ENCODE data around the gene FRS2.

- TF ChIP-seq CTCF (IDR thresholded peaks at IDR 0.05) (no peak), EZH2 (IDR thresholded peaks at IDR 0.05; ENCODE audit: borderline replicate concordance, insufficient read depth, low read depth, low read length, poor library complexity, severe bottlenecking) (no peak)
Observed at GRCh38 chr12:69540987-69541386, 70.8 kb downstream of the FRS2 start.
